ENCODE data around the gene TNFRSF14.
A peak's percentile ranks its signal among the peaks of the same experiment; 100 is the strongest.

Gene TNFRSF14

GRCh38 chr1:2556277-2556677 is at the start of gene TNFRSF14:
Gene TNFRSF14, plus strand, starts transcription at chr1:2556371. Its CDS starts 294 bp downstream, at chr1:2556665.
- DNase-seq (ENCODE audit: low spot score), result peak; percentile 73

GRCh38 chr1:2506901-2507565 is 49.1 kb upstream of the TNFRSF14 start:
- DNase-seq (ENCODE audit: low spot score), result no peak

GRCh38 chr1:2507744-2508155 is 48.4 kb upstream of the TNFRSF14 start:
- no peak for DNase-seq (ENCODE audit: low spot score)

GRCh38 chr1:2508180-2508579 is 48.0 kb upstream of the TNFRSF14 start:
- no peak for DNase-seq (ENCODE audit: low spot score)

GRCh38 chr1:2508751-2509150 is 47.4 kb upstream of the TNFRSF14 start:
- DNase-seq (ENCODE audit: low spot score), result no peak

- DNase-seq (ENCODE audit: low spot score), result no peak
Observed at GRCh38 chr1:2509589-2509988, 46.6 kb upstream of the TNFRSF14 start.

- no peak for DNase-seq (ENCODE audit: low spot score)
Observed at GRCh38 chr1:2510366-2511155, 45.6 kb upstream of the TNFRSF14 start.

- no peak for DNase-seq (ENCODE audit: low spot score)
Observed at GRCh38 chr1:2512862-2513421, 43.2 kb upstream of the TNFRSF14 start.

GRCh38 chr1:2513939-2514652 is 42.1 kb upstream of the TNFRSF14 start:
- DNase-seq (ENCODE audit: low spot score), result no peak

GRCh38 chr1:2514863-2515762 is 41.1 kb upstream of the TNFRSF14 start:
- no peak for DNase-seq (ENCODE audit: low spot score)

GRCh38 chr1:2515763-2516080 is 40.4 kb upstream of the TNFRSF14 start:
- no peak for DNase-seq (ENCODE audit: low spot score)

GRCh38 chr1:2516124-2516523 is 40.0 kb upstream of the TNFRSF14 start:
- DNase-seq (ENCODE audit: low spot score), result no peak

GRCh38 chr1:2516946-2517345 is 39.2 kb upstream of the TNFRSF14 start:
- no peak for DNase-seq (ENCODE audit: low spot score)

GRCh38 chr1:2517966-2518365 is 38.2 kb upstream of the TNFRSF14 start:
- no peak for DNase-seq (ENCODE audit: low spot score)

- DNase-seq (ENCODE audit: low spot score), result no peak
Observed at GRCh38 chr1:2518528-2518927, 37.6 kb upstream of the TNFRSF14 start.

GRCh38 chr1:2519029-2519685 is 37.0 kb upstream of the TNFRSF14 start:
- DNase-seq (ENCODE audit: low spot score), result no peak

- DNase-seq (ENCODE audit: low spot score), result no peak
Observed at GRCh38 chr1:2519729-2520128, 36.4 kb upstream of the TNFRSF14 start.

- no peak for DNase-seq (ENCODE audit: low spot score)
Observed at GRCh38 chr1:2520206-2520605, 36.0 kb upstream of the TNFRSF14 start.

- no peak for DNase-seq (ENCODE audit: low spot score)
Observed at GRCh38 chr1:2520806-2521205, 35.4 kb upstream of the TNFRSF14 start.

- DNase-seq (ENCODE audit: low spot score), result no peak
Observed at GRCh38 chr1:2522230-2522629, 33.9 kb upstream of the TNFRSF14 start.
